Upper lobe of left lung (tissue), 4 donors: ENCODE measurements around the gene ARHGAP31.

Experiments used
- EP300 ChIP-seq, 4 donors: sonication (generic); formaldehyde crosslinking; IDR thresholded peaks; one replicate each; pipeline ENCODE4 v1.5.1; 2017; ENCODE audit warnings: antibody characterized with exemption in 4 of 4, control low read depth in 2 of 4
- POLR2A ChIP-seq, 4 donors: fragments of 450-650 bp; IDR thresholded peaks; one replicate each; pipeline ENCODE4 v1.5.1; 2016 to 2017; ENCODE audit warnings: antibody characterized with exemption in 4 of 4, mild to moderate bottlenecking in 2 of 4
- TF ChIP-seq, protein P1 (sequence below), 6 experiments: fragments of 450-650 bp in 4 of 6; fragments of 200-600 bp in 2 of 6; sonication (generic) in 2 of 6; IDR thresholded peaks; one replicate each; pipeline ENCODE4 v1.5.1; 2016 to 2019; ENCODE audit warnings: antibody characterized with exemption in 6 of 6

DNA sequence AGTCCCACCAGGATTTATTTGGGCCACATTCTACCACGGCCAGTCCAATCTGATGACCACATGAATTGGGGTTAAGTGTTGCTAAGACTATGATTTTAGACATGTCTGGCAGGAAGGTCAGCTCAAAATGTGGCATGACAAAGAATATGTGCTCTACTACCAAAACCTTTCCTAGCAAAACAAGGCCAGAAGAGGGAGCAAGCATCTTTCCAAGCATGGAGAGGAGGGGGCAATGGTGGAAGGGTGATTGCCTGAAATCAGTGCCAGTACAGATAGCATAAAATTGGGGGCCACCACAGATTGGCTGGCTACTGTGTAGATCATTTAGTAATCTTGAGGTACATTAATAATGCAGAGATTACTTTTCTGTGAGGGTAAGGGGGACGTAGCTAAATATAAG, 126.0 kb downstream of the ARHGAP31 start:
- TF ChIP-seq POLR2A (IDR thresholded peaks at IDR 0.05) (no peak), EP300 (IDR thresholded peaks at IDR 0.05) (no peak)
- TF ChIP-seq, protein P1, sequence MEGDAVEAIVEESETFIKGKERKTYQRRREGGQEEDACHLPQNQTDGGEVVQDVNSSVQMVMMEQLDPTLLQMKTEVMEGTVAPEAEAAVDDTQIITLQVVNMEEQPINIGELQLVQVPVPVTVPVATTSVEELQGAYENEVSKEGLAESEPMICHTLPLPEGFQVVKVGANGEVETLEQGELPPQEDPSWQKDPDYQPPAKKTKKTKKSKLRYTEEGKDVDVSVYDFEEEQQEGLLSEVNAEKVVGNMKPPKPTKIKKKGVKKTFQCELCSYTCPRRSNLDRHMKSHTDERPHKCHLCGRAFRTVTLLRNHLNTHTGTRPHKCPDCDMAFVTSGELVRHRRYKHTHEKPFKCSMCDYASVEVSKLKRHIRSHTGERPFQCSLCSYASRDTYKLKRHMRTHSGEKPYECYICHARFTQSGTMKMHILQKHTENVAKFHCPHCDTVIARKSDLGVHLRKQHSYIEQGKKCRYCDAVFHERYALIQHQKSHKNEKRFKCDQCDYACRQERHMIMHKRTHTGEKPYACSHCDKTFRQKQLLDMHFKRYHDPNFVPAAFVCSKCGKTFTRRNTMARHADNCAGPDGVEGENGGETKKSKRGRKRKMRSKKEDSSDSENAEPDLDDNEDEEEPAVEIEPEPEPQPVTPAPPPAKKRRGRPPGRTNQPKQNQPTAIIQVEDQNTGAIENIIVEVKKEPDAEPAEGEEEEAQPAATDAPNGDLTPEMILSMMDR (IDR thresholded peaks at IDR 0.05) = no peak
